Measurements from ENCODE around the gene C21orf58. TPM values are rescaled to one million over a fixed set of nuclear protein-coding genes. Genes with fewer than 3 reads are reported as not detected.
A peak's percentile ranks its signal among the peaks of the same experiment; 100 is the strongest.

Gene C21orf58
- total RNA-seq, 1 experiment from 2014 or later: 35.1 TPM

- TF ChIP-seq SP1 (CRISPR knock-in tag; conservative IDR thresholded peaks at IDR 0.05): no peak
- no peak for TF ChIP-seq ZNF425 (CRISPR knock-in tag; conservative IDR thresholded peaks at IDR 0.05)
- no peak for TF ChIP-seq FOXK1 (CRISPR knock-in tag; IDR thresholded peaks at IDR 0.05)
- TF ChIP-seq ZNF532 (CRISPR knock-in tag; IDR thresholded peaks at IDR 0.05; ENCODE audit: borderline replicate concordance): no peak
- no peak for TF ChIP-seq CTCF (IDR thresholded peaks at IDR 0.05)
- TF ChIP-seq RELA (CRISPR knock-in tag; IDR thresholded peaks at IDR 0.05; ENCODE audit: borderline replicate concordance): no peak
- no peak for TF ChIP-seq MLX (CRISPR knock-in tag; IDR thresholded peaks at IDR 0.05)
- no peak for TF ChIP-seq NFE2L1 (CRISPR knock-in tag; IDR thresholded peaks at IDR 0.05)
- no peak for TF ChIP-seq USF2 (CRISPR knock-in tag; IDR thresholded peaks at IDR 0.05)
- no peak for TF ChIP-seq FOXJ3 (CRISPR knock-in tag; IDR thresholded peaks at IDR 0.05; ENCODE audit: borderline replicate concordance)
- TF ChIP-seq CDX4 (CRISPR knock-in tag; IDR thresholded peaks at IDR 0.05; ENCODE audit: borderline replicate concordance): no peak
These were observed 55.3 kb downstream of the C21orf58 start (continued) for GRCh38 chr21:46268371-46268770.

- ChIA-PET POLR2A (no interaction called here), CTCF (interaction anchor here (0.6 kb wide), 1 partner anchor 10 kb away, joined by 5 read pairs; no protein-coding TSS in a partner anchor)
- TF ChIP-seq ESRRA (CRISPR knock-in tag; IDR thresholded peaks at IDR 0.05; ENCODE audit: borderline replicate concordance): no peak
- no peak for TF ChIP-seq STAT6 (CRISPR knock-in tag; conservative IDR thresholded peaks at IDR 0.05; ENCODE audit: low read depth)
- TF ChIP-seq ZNF423 (CRISPR knock-in tag; IDR thresholded peaks at IDR 0.05): no peak
- TF ChIP-seq PRRX2 (CRISPR knock-in tag; IDR thresholded peaks at IDR 0.05): no peak
- Mint-ChIP-seq H3K36me3 (peaks cover 57% of the 10 kb centered on the region), H3K27ac (peak overlapping the region; percentile 64; the same call in 1 of the 2 replicates), H3K4me3 (no peak overlapping the region), H3K27me3 (ENCODE audit: low read depth) (no peaks in the 10 kb centered on the region), H3K4me1 (no peaks in the 10 kb centered on the region), H3K9me3 (no peaks in the 10 kb centered on the region)
- no peak for DNase-seq (ENCODE audit: low spot score)
- ATAC-seq: no peak
These were observed 56.7 kb downstream of the C21orf58 start for GRCh38 chr21:46266946-46267345.
